Adrenal gland (tissue), 5 donors: Measurements from ENCODE around the gene MSH2.
"Not testable (repeated sequence)": the region's sequence is repeated elsewhere in the genome, so short reads cannot be mapped to it uniquely, and the experiment has no call there.

ENCODE experiments used
- CTCF ChIP-seq, 6 experiments: fragments of 450-650 bp in 4 of 6; fragments of 200-600 bp in 2 of 6; sonication (generic) in 1 of 6; IDR thresholded peaks; 1 replicate in 5 of 6; 2 replicates in 1 of 6; pipeline versions ENCODE4 v1.5.1 to v1.8.0; 2016 to 2021; ENCODE audit warnings: antibody characterized with exemption in 6 of 6, mild to moderate bottlenecking in 2 of 6, moderate library complexity in 1 of 6
- POLR2A ChIP-seq, 2 donors: fragments of 450-650 bp; IDR thresholded peaks; one replicate each; pipeline ENCODE4 v1.6.1; 2017; ENCODE audit warnings: antibody characterized with exemption in 2 of 2, mild to moderate bottlenecking in 2 of 2, moderate library complexity in 1 of 2
- donor health status: DM: no; HTN: no; CAD: no.

DNA sequence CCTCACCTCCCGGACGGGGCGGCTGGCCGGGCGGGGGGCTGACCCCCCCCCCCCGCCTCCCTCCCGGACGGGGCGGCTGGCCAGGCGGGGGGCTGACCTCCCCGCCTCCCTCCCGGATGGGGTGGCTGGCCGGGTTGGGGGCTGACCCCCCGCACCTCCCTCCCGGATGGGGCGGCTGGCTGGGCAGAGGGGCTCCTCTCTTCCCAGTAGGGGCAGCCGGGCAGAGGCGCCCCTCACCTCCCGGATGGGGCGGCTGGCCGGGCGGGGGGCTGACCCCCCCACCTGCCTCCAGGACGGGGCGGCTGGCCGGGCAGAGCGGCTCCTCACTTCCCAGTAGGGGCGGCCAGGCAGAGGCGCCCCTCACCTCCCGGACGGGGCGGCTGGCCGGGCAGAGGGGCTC is 30.1 kb downstream of the MSH2 start:
- TF ChIP-seq CTCF, POLR2A (IDR thresholded peaks at IDR 0.05): not testable (repeated sequence)
